ENCODE measurements around the gene KLF6.

KLF6 gene

GRCh38 chr10:3784510-3785250 is at the start of gene KLF6:
Gene KLF6 (minus strand): TSS chr10:3785209. CDS start chr10:3785014, 195 bp downstream.
- peak in 1 of 2 donors; percentile 94 for DNase-seq

- DNase-seq, result no peak
Measured at GRCh38 chr10:3834404-3834803, 49.4 kb upstream of the KLF6 start.

- DNase-seq, result no peak
Measured at GRCh38 chr10:3833046-3833445, 48.0 kb upstream of the KLF6 start.

- DNase-seq, result no peak
Measured at GRCh38 chr10:3832022-3832786, 47.2 kb upstream of the KLF6 start.

GRCh38 chr10:3831608-3832007 is 46.6 kb upstream of the KLF6 start:
- no peak for DNase-seq

- DNase-seq, result no peak
Measured at GRCh38 chr10:3830946-3831345, 45.9 kb upstream of the KLF6 start.

GRCh38 chr10:3829156-3830050 is 44.4 kb upstream of the KLF6 start:
- no peak for DNase-seq

GRCh38 chr10:3828404-3829155 is 43.6 kb upstream of the KLF6 start:
- peak in 1 of 2 donors; percentile 58 for DNase-seq

- DNase-seq, result no peak
Measured at GRCh38 chr10:3827768-3828403, 42.9 kb upstream of the KLF6 start.

GRCh38 chr10:3827266-3827665 is 42.3 kb upstream of the KLF6 start:
- DNase-seq, result no peak

GRCh38 chr10:3825862-3826351 is 40.9 kb upstream of the KLF6 start:
- DNase-seq, result no peak

- DNase-seq, result no peak
Measured at GRCh38 chr10:3825244-3825643, 40.2 kb upstream of the KLF6 start.

GRCh38 chr10:3822541-3823330 is 37.7 kb upstream of the KLF6 start:
- no peak for DNase-seq

GRCh38 chr10:3820255-3820654 is 35.2 kb upstream of the KLF6 start:
- DNase-seq, result no peak

GRCh38 chr10:3816995-3817394 is 32.0 kb upstream of the KLF6 start:
- DNase-seq, result no peak

GRCh38 chr10:3814838-3815220 is 29.8 kb upstream of the KLF6 start:
- no peak for DNase-seq

GRCh38 chr10:3813986-3814837 is 29.2 kb upstream of the KLF6 start:
- DNase-seq, result no peak

- no peak for DNase-seq
Measured at GRCh38 chr10:3813267-3813666, 28.3 kb upstream of the KLF6 start.

- DNase-seq, result no peak
Measured at GRCh38 chr10:3812141-3812540, 27.1 kb upstream of the KLF6 start.

- peak; percentile 35 to 75 for DNase-seq
Measured at GRCh38 chr10:3811291-3811870, 26.4 kb upstream of the KLF6 start.
